Measurements from ENCODE around the gene MAP3K1. TPM values are rescaled to one million over a fixed set of nuclear protein-coding genes. Genes with fewer than 3 reads are reported as not detected.

MAP3K1 gene
- total RNA-seq, 2 donors from 2014 or later, result 17.6 to 21.3 TPM

- ATAC-seq (peak; percentile 93 to 97), DNase-seq (ENCODE audit: low spot score in 2 of 2) (peak; percentile 50 to 75)
- no peaks in the 10 kb centered on the region for H3K9me3 Mint-ChIP-seq
- no peaks in the 10 kb centered on the region for H3K36me3 Mint-ChIP-seq
- H3K27ac Mint-ChIP-seq, result peak overlapping the region; percentile 69 to 94
These were observed 14.0 kb downstream of the MAP3K1 start for GRCh38 chr5:56829137-56829908.

- peak overlapping the region in 1 of 2 donors; percentile 94 for H3K27ac Mint-ChIP-seq
- no peak for DNase-seq (ENCODE audit: low spot score in 2 of 2)
- no peaks in the 10 kb centered on the region for H3K9me3 Mint-ChIP-seq
- H3K36me3 Mint-ChIP-seq, result no peaks in the 10 kb centered on the region
- no peak for ATAC-seq
These were observed 16.4 kb downstream of the MAP3K1 start for GRCh38 chr5:56831773-56832172.

GRCh38 chr5:56833325-56833724 is 18.0 kb downstream of the MAP3K1 start:
- H3K27ac Mint-ChIP-seq, result peak overlapping the region in 1 of 2 donors; percentile 31
- H3K9me3 Mint-ChIP-seq, result no peaks in the 10 kb centered on the region
- DNase-seq (ENCODE audit: low spot score in 2 of 2), result no peak
- no peaks in the 10 kb centered on the region for H3K36me3 Mint-ChIP-seq
- ATAC-seq, result peak; percentile 30 to 55

GRCh38 chr5:56837381-56837780 is 22.0 kb downstream of the MAP3K1 start:
- H3K36me3 Mint-ChIP-seq, result no peaks in the 10 kb centered on the region
- DNase-seq (ENCODE audit: low spot score in 2 of 2) (no peak), ATAC-seq (no peak)
- H3K9me3 Mint-ChIP-seq, result no peaks in the 10 kb centered on the region
- peak overlapping the region; percentile 61 to 79 for H3K27ac Mint-ChIP-seq

GRCh38 chr5:56837956-56838355 is 22.6 kb downstream of the MAP3K1 start:
- Mint-ChIP-seq H3K27ac (peak overlapping the region; percentile 61 to 79), H3K9me3 (no peaks in the 10 kb centered on the region), H3K36me3 (no peaks in the 10 kb centered on the region)
- DNase-seq (ENCODE audit: low spot score in 2 of 2) (no peak), ATAC-seq (peak; percentile 42 to 70)

GRCh38 chr5:56838409-56839039 is 23.2 kb downstream of the MAP3K1 start:
- no peaks in the 10 kb centered on the region for H3K9me3 Mint-ChIP-seq
- peak overlapping the region; percentile 69 to 79 for H3K27ac Mint-ChIP-seq
- ATAC-seq (peak; percentile 46 to 71), DNase-seq (ENCODE audit: low spot score in 2 of 2) (no peak)
- H3K36me3 Mint-ChIP-seq, result no peaks in the 10 kb centered on the region

- Mint-ChIP-seq H3K9me3 (no peaks in the 10 kb centered on the region), H3K36me3 (no peaks in the 10 kb centered on the region), H3K27ac (peak overlapping the region in 1 of 2 donors; percentile 79)
- DNase-seq (ENCODE audit: low spot score in 2 of 2) (no peak), ATAC-seq (no peak)
These were observed 23.7 kb downstream of the MAP3K1 start for GRCh38 chr5:56839062-56839461.

GRCh38 chr5:56840597-56840996 is 25.2 kb downstream of the MAP3K1 start:
- no peaks in the 10 kb centered on the region for H3K9me3 Mint-ChIP-seq
- no peak for ATAC-seq
- no peak overlapping the region for H3K27ac Mint-ChIP-seq
- no peaks in the 10 kb centered on the region for H3K36me3 Mint-ChIP-seq
- no peak for DNase-seq (ENCODE audit: low spot score in 2 of 2)

GRCh38 chr5:56845277-56845676 is 29.9 kb downstream of the MAP3K1 start:
- DNase-seq (ENCODE audit: low spot score in 2 of 2) (no peak), ATAC-seq (no peak)
- H3K9me3 Mint-ChIP-seq, result no peaks in the 10 kb centered on the region
- H3K36me3 Mint-ChIP-seq, result no peaks in the 10 kb centered on the region
- H3K27ac Mint-ChIP-seq, result no peak overlapping the region

- ATAC-seq, result no peak
- H3K27ac Mint-ChIP-seq, result no peak overlapping the region
These were observed 30.6 kb downstream of the MAP3K1 start for GRCh38 chr5:56845904-56846480.

GRCh38 chr5:56848206-56848605 is 32.9 kb downstream of the MAP3K1 start:
- ATAC-seq, result no peak
- Mint-ChIP-seq H3K9me3 (no peaks in the 10 kb centered on the region), H3K27ac (no peak overlapping the region), H3K36me3 (no peaks in the 10 kb centered on the region)
- no peak for DNase-seq (ENCODE audit: low spot score in 2 of 2)

More at GRCh38 chr5:56845904-56846480, 30.6 kb downstream of the MAP3K1 start:
- no peaks in the 10 kb centered on the region for H3K9me3 Mint-ChIP-seq
- DNase-seq (ENCODE audit: low spot score in 2 of 2), result no peak
- H3K36me3 Mint-ChIP-seq, result no peaks in the 10 kb centered on the region

- H3K9me3 Mint-ChIP-seq, result no peaks in the 10 kb centered on the region
- H3K27ac Mint-ChIP-seq, result peak overlapping the region; percentile 90
- DNase-seq (ENCODE audit: low spot score in 2 of 2), result no peak
- H3K36me3 Mint-ChIP-seq, result no peaks in the 10 kb centered on the region
- ATAC-seq, result peak; percentile 73 to 84
These were observed 34.3 kb downstream of the MAP3K1 start for GRCh38 chr5:56849671-56850070.

GRCh38 chr5:56850423-56850822 is 35.1 kb downstream of the MAP3K1 start:
- H3K27ac Mint-ChIP-seq, result peak overlapping the region in 1 of 2 donors; percentile 90
- H3K36me3 Mint-ChIP-seq, result no peaks in the 10 kb centered on the region
- DNase-seq (ENCODE audit: low spot score in 2 of 2) (no peak), ATAC-seq (no peak)
- no peaks in the 10 kb centered on the region for H3K9me3 Mint-ChIP-seq

- H3K27ac Mint-ChIP-seq, result peak overlapping the region; percentile 34 to 39
- H3K36me3 Mint-ChIP-seq, result no peaks in the 10 kb centered on the region
- ATAC-seq (peak in 1 of 2 donors; percentile 27), DNase-seq (ENCODE audit: low spot score in 2 of 2) (no peak)
- no peaks in the 10 kb centered on the region for H3K9me3 Mint-ChIP-seq
These were observed 36.1 kb downstream of the MAP3K1 start for GRCh38 chr5:56851258-56851941.

- Mint-ChIP-seq H3K9me3 (no peaks in the 10 kb centered on the region), H3K27ac (peak overlapping the region in 1 of 2 donors; percentile 39), H3K36me3 (no peaks in the 10 kb centered on the region)
- DNase-seq (ENCODE audit: low spot score in 2 of 2) (no peak), ATAC-seq (no peak)
These were observed 37.1 kb downstream of the MAP3K1 start for GRCh38 chr5:56852228-56853000.

GRCh38 chr5:56853698-56854097 is 38.3 kb downstream of the MAP3K1 start:
- DNase-seq (ENCODE audit: low spot score in 2 of 2) (no peak), ATAC-seq (no peak)
- H3K27ac Mint-ChIP-seq, result peak overlapping the region; percentile 32 to 76
- H3K36me3 Mint-ChIP-seq, result no peaks in the 10 kb centered on the region
- no peaks in the 10 kb centered on the region for H3K9me3 Mint-ChIP-seq

All from activated naive CD4-positive, alpha-beta T cell treated with anti-CD3 and anti-CD28 coated beads, Interleukin-2, amount 50 U/mL, for 72 hours (primary cell).